Measurements from ENCODE around the gene CDH13. TPM values are rescaled to one million over a fixed set of nuclear protein-coding genes. Genes with fewer than 3 reads are reported as not detected.

Gene CDH13
- total and polyA plus RNA-seq, 2 of the 8 experiments (the other 6 are each of a cell fraction or from before 2014, with no cell fraction given): 2.3 to 2.4 TPM

DNA sequence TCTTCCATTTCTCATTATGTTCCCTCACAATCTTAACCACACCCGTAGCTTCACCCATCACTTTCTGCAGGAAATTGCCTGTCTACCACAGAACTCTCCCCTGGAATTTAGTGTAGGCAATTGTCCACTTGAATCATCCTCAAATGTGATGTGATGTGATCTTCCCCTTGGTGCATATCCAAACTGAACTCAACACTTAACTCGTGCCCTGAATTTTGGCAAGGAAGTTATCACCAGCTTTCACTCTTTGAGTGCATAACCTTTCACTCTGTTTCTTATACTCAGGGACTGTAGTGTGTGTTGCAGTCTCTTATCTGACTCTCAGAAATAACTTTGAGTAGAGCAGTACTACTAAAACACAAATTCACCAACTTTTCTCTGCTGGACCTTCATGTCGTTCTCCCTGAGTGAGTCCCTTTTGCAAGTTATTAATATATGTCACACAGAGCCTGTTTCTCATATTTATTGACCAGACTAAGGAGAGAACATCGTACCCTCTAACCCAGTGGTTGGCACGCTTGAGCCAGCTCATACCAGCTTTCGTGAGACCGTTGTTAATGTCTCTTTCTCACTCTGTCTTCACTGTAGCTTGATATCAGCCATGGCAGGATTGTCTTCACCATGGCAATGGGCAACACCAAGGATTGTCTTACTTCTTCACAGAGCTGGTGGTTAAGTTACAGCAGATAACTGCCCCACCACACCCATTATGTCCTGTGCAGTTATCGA is 622.1 kb downstream of the CDH13 start (continued):
- TF ChIP-seq EZH2 (IDR thresholded peaks at IDR 0.05; ENCODE audit: low read depth, low read length, severe bottlenecking): no peak
- no peak for TF ChIP-seq ATF2 (IDR thresholded peaks at IDR 0.05; ENCODE audit: low read length)
- no peak for TF ChIP-seq EP300 (IDR thresholded peaks at IDR 0.05; ENCODE audit: borderline replicate concordance in 1 of 2, low read depth in 2 of 2, low read length in 2 of 2)
